ENCODE results near the gene JSRP1.
A peak's percentile ranks its signal among the peaks of the same experiment; 100 is the strongest.

Gene JSRP1

DNA sequence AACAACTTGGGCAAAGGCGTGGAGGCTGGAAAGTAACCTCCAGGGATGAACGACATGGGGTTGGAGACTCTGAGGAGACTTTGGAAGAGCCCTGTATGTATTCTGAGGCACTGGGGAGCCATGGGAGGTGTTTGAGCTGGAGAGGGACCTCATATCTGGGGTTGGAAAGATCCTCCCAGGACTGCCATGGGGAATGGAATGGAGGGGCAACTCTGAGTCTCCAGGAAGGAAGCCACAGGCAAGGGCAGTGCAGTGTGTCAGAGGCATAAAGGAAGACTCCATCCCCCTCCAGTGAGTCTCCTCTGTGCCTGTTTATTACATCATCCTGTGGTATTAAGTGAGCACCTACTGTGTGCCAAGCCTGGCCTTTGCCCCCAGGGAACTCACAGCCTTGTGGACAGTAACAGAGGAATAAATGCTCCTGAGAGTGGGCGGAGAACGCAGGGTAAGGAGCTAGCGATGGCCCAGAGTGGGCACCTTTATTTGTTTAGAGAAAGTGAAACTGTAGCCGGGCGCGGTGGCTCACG is 18.0 kb upstream of the JSRP1 start (continued):
- TF ChIP-seq ZNF624 (tag by site-specific recombination; IDR thresholded peaks at IDR 0.05) = no peak

DNA sequence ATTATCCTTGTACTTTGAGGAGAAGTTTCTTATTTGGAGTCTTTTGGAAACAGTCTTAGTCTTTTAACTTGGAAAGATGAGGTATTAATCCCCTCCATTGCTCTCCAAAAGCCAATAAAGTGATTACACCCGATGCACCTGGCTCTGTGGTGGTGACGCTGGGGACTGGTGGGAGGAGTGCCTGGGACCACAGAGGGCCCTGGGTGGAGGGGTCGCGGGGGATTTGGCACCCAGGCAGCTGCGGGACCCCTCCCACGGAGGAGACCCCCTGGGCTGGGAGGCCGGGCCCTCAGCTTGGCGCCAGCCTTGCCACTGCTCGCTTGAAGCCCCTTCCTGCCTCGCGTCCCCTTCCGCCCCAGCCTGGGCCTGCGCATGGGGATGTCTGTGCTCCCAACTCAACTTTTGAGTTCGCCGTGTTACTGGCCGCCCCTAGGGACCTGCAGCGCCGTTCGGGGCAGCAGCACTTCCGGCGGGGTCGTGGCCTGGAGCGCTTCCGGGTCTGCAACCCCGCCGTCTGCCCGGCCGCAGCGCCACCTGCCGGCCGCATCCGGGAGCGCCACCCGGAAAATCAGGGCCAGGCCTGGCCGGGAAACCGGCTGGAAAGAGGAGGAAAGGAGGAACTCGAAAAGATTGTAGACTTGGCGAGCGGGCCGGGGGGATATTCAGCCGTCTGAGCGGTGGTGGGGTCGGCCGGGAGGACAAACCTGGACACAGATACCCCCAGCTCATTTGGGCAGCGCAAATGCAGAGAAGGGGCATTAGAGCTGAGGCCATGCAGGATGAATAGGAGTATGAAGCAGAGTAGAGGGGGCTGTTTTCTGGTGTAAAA is 17.4 kb upstream of the JSRP1 start:
- Histone ChIP-seq H3K9me3 (ENCODE audit: control insufficient read depth, insufficient read depth, low read depth, low read length) (no peaks in the 10 kb centered on the region), H3K36me3 (ENCODE audit: control insufficient read depth in 2 of 2, insufficient read depth in 1 of 2, low read length in 2 of 2) (peaks cover 6 to 32% of the 10 kb centered on the region in 2 experiments; a peak in 2 of 3 replicates), H3K27ac (ENCODE audit: extremely low read depth, low read depth, low read length) (peak overlapping the region; percentile 98), H3K4me3 (ENCODE audit: low read depth, low read length) (peak overlapping the region; percentile 6; the same call in 1 of the 2 replicates), H3K4me1 (ENCODE audit: control insufficient read depth, insufficient read depth, low read length) (0 out of 2 replicates have a peak, but pooled peaks cover 4% of the 10 kb centered on the region)
- ChIA-PET POLR2A (interaction anchor here (1.4 kb wide), 1 partner anchor 38 kb away, joined by 4 read pairs; the partner anchor contains the start of gene PLEKHJ1), CTCF (interaction anchor here (0.5 to 4.3 kb wide), 20 partner anchors 11 to 383 kb away, joined by 3 to 25 read pairs (median 5); partner anchors contain the start of gene LMNB2)
- TF ChIP-seq PRDM1 (tag by site-specific recombination; IDR thresholded peaks at IDR 0.05) (no peak), ZNF341 (tag by site-specific recombination; IDR thresholded peaks at IDR 0.05; ENCODE audit: low read depth) (peak; percentile 30; the same call in 1 of the 2 replicates), ZNF433 (tag by site-specific recombination; IDR thresholded peaks at IDR 0.05; ENCODE audit: low read depth) (no peak), ZNF138 (tag by site-specific recombination; IDR thresholded peaks at IDR 0.05; ENCODE audit: borderline replicate concordance) (no peak), GFI1B (tag by site-specific recombination; IDR thresholded peaks at IDR 0.05) (peak; percentile 7; the same call in 1 of the 2 replicates), ZNF776 (tag by site-specific recombination; IDR thresholded peaks at IDR 0.05; ENCODE audit: borderline replicate concordance) (no peak), ZNF585B (tag by site-specific recombination; IDR thresholded peaks at IDR 0.05) (no peak), ZNF473 (tag by site-specific recombination; IDR thresholded peaks at IDR 0.05) (no peak), ZNF155 (tag by site-specific recombination; IDR thresholded peaks at IDR 0.05) (no peak), IKZF3 (tag by site-specific recombination; IDR thresholded peaks at IDR 0.05) (peak; percentile 62; the same call in 1 of the 2 replicates), ZNF350 (tag by site-specific recombination; IDR thresholded peaks at IDR 0.05) (no peak), ZNF248 (tag by site-specific recombination; IDR thresholded peaks at IDR 0.05) (no peak), ZNF311 (tag by site-specific recombination; IDR thresholded peaks at IDR 0.05; ENCODE audit: borderline replicate concordance) (no peak), ZNF292 (tag by site-specific recombination; IDR thresholded peaks at IDR 0.05; ENCODE audit: borderline replicate concordance, low read depth) (no peak), SCRT1 (tag by site-specific recombination; IDR thresholded peaks at IDR 0.05; ENCODE audit: borderline replicate concordance) (no peak), ZNF324 (tag by site-specific recombination; IDR thresholded peaks at IDR 0.05) (peak; percentile 65; the same call in 1 of the 2 replicates), ZNF48 (tag by site-specific recombination; IDR thresholded peaks at IDR 0.05) (no peak), ZNF521 (tag by site-specific recombination; IDR thresholded peaks at IDR 0.05) (no peak), ZNF777 (tag by site-specific recombination; IDR thresholded peaks at IDR 0.05; ENCODE audit: borderline replicate concordance) (no peak), ZNF10 (tag by site-specific recombination; IDR thresholded peaks at IDR 0.05) (0 out of 2 replicates have a peak, but pooled peaks have one; percentile 29), ZNF837 (tag by site-specific recombination; IDR thresholded peaks at IDR 0.05) (no peak), ZFHX2 (tag by site-specific recombination; conservative IDR thresholded peaks at IDR 0.05) (peak; percentile 41; the same call in 1 of the 2 replicates), ZNF423 (tag by site-specific recombination; IDR thresholded peaks at IDR 0.05) (peak; percentile 94), ZNF16 (tag by site-specific recombination; IDR thresholded peaks at IDR 0.05; ENCODE audit: low read depth) (no peak)
- TF ChIP-seq, protein P1, sequence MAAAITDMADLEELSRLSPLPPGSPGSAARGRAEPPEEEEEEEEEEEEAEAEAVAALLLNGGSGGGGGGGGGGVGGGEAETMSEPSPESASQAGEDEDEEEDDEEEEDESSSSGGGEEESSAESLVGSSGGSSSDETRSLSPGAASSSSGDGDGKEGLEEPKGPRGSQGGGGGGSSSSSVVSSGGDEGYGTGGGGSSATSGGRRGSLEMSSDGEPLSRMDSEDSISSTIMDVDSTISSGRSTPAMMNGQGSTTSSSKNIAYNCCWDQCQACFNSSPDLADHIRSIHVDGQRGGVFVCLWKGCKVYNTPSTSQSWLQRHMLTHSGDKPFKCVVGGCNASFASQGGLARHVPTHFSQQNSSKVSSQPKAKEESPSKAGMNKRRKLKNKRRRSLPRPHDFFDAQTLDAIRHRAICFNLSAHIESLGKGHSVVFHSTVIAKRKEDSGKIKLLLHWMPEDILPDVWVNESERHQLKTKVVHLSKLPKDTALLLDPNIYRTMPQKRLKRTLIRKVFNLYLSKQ (tag by site-specific recombination; IDR thresholded peaks at IDR 0.05; ENCODE audit: borderline replicate concordance) = no peak
- TF ChIP-seq, protein P2, sequence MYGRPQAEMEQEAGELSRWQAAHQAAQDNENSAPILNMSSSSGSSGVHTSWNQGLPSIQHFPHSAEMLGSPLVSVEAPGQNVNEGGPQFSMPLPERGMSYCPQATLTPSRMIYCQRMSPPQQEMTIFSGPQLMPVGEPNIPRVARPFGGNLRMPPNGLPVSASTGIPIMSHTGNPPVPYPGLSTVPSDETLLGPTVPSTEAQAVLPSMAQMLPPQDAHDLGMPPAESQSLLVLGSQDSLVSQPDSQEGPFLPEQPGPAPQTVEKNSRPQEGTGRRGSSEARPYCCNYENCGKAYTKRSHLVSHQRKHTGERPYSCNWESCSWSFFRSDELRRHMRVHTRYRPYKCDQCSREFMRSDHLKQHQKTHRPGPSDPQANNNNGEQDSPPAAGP (tag by site-specific recombination; IDR thresholded peaks at IDR 0.05) = peak; percentile 73
- TF ChIP-seq, protein P3, sequence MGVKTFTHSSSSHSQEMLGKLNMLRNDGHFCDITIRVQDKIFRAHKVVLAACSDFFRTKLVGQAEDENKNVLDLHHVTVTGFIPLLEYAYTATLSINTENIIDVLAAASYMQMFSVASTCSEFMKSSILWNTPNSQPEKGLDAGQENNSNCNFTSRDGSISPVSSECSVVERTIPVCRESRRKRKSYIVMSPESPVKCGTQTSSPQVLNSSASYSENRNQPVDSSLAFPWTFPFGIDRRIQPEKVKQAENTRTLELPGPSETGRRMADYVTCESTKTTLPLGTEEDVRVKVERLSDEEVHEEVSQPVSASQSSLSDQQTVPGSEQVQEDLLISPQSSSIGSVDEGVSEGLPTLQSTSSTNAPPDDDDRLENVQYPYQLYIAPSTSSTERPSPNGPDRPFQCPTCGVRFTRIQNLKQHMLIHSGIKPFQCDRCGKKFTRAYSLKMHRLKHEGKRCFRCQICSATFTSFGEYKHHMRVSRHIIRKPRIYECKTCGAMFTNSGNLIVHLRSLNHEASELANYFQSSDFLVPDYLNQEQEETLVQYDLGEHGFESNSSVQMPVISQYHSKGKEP (tag by site-specific recombination; IDR thresholded peaks at IDR 0.05) = peak; percentile 59; the same call in 1 of the 2 replicates
- TF ChIP-seq, protein P4, sequence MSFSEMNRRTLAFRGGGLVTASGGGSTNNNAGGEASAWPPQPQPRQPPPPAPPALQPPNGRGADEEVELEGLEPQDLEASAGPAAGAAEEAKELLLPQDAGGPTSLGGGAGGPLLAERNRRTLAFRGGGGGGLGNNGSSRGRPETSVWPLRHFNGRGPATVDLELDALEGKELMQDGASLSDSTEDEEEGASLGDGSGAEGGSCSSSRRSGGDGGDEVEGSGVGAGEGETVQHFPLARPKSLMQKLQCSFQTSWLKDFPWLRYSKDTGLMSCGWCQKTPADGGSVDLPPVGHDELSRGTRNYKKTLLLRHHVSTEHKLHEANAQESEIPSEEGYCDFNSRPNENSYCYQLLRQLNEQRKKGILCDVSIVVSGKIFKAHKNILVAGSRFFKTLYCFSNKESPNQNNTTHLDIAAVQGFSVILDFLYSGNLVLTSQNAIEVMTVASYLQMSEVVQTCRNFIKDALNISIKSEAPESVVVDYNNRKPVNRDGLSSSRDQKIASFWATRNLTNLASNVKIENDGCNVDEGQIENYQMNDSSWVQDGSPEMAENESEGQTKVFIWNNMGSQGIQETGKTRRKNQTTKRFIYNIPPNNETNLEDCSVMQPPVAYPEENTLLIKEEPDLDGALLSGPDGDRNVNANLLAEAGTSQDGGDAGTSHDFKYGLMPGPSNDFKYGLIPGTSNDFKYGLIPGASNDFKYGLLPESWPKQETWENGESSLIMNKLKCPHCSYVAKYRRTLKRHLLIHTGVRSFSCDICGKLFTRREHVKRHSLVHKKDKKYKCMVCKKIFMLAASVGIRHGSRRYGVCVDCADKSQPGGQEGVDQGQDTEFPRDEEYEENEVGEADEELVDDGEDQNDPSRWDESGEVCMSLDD (tag by site-specific recombination; IDR thresholded peaks at IDR 0.05) = peak; percentile 77; the same call in 1 of the 2 replicates

All from HEK293 (cell line).